HEK293 (cell line): ENCODE measurements around the gene PDZK1IP1.

ENCODE experiments used
- SP2 ChIP-seq: fragments of 450-650 bp; formaldehyde crosslinking; IDR thresholded peaks from 2 replicates; pipeline ENCODE4 v1.5.1; 2016; ENCODE audit warnings: missing biosample characterization, missing genetic modification characterization
- ZNF211 ChIP-seq: fragments of 450-650 bp; formaldehyde crosslinking; IDR thresholded peaks from 2 replicates; pipeline ENCODE4 v1.5.1; 2016; ENCODE audit warnings: low read depth, missing biosample characterization, missing genetic modification characterization
- ZNF433 ChIP-seq: fragments of 450-650 bp; formaldehyde crosslinking; IDR thresholded peaks from 2 replicates; pipeline ENCODE4 v1.5.1; 2016; ENCODE audit warnings: missing biosample characterization, missing genetic modification characterization, low read depth
- ZNF549 ChIP-seq: fragments of 450-650 bp; IDR thresholded peaks from 2 replicates; pipeline ENCODE4 v1.5.1; 2018; ENCODE audit warnings: missing biosample characterization, missing genetic modification characterization, mild to moderate bottlenecking, inconsistent platforms, moderate library complexity
- ZNF561 ChIP-seq: fragments of 450-650 bp; IDR thresholded peaks from 2 replicates; pipeline ENCODE4 v1.5.1; 2018; ENCODE audit warnings: missing biosample characterization, missing genetic modification characterization, borderline replicate concordance
- ZNF777 ChIP-seq: fragments of 450-650 bp; formaldehyde crosslinking; IDR thresholded peaks from 2 replicates; pipeline ENCODE4 v1.5.1; 2017; ENCODE audit warnings: missing biosample characterization, missing genetic modification characterization, borderline replicate concordance
- TF ChIP-seq, protein P1 (sequence below): fragments of 450-650 bp; formaldehyde crosslinking; IDR thresholded peaks from 2 replicates; pipeline ENCODE4 v1.5.1; 2016; ENCODE audit warnings: missing biosample characterization, missing genetic modification characterization
- TF ChIP-seq, protein P2 (sequence below): IDR thresholded peaks from 2 replicates; pipeline ENCODE4 v1.6.1; 2011; ENCODE audit warnings: mild to moderate bottlenecking, low read depth, low read length, borderline replicate concordance

DNA sequence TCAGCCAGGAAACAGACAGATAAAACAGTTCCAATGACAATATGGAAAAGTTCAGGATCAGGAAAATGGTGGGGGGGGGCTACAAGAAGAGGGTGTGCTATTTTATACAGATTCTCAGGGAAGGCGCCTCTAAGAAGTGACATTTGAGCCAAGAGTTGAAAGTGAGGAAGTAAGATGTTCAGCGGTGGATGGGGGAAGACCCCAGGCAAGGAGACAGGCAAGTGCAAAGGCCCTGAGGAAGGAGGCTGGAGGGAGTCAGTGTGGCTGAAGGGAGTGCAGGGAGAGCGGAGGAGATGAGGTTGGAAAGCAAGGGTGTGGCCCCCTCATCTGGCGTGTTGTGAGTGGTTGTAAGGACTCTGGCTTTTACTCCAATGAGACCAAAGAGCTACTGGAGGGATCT is 8.4 kb upstream of the PDZK1IP1 start:
- TF ChIP-seq, protein P1, sequence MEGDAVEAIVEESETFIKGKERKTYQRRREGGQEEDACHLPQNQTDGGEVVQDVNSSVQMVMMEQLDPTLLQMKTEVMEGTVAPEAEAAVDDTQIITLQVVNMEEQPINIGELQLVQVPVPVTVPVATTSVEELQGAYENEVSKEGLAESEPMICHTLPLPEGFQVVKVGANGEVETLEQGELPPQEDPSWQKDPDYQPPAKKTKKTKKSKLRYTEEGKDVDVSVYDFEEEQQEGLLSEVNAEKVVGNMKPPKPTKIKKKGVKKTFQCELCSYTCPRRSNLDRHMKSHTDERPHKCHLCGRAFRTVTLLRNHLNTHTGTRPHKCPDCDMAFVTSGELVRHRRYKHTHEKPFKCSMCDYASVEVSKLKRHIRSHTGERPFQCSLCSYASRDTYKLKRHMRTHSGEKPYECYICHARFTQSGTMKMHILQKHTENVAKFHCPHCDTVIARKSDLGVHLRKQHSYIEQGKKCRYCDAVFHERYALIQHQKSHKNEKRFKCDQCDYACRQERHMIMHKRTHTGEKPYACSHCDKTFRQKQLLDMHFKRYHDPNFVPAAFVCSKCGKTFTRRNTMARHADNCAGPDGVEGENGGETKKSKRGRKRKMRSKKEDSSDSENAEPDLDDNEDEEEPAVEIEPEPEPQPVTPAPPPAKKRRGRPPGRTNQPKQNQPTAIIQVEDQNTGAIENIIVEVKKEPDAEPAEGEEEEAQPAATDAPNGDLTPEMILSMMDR (tag by site-specific recombination): no peak
- TF ChIP-seq, protein P2, sequence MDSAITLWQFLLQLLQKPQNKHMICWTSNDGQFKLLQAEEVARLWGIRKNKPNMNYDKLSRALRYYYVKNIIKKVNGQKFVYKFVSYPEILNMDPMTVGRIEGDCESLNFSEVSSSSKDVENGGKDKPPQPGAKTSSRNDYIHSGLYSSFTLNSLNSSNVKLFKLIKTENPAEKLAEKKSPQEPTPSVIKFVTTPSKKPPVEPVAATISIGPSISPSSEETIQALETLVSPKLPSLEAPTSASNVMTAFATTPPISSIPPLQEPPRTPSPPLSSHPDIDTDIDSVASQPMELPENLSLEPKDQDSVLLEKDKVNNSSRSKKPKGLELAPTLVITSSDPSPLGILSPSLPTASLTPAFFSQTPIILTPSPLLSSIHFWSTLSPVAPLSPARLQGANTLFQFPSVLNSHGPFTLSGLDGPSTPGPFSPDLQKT: no peak
- no peak for TF ChIP-seq SP2 (tag by site-specific recombination)
- TF ChIP-seq ZNF777 (tag by site-specific recombination): no peak
- TF ChIP-seq ZNF433 (tag by site-specific recombination): no peak
- no peak for TF ChIP-seq ZNF211 (tag by site-specific recombination)
- TF ChIP-seq ZNF549 (tag by site-specific recombination): no peak
- no peak for TF ChIP-seq ZNF561 (tag by site-specific recombination)
